ENCODE data around the gene SRRM2. TPM values are rescaled to one million over a fixed set of nuclear protein-coding genes. Genes with fewer than 3 reads are reported as not detected.

Gene SRRM2
- total RNA-seq, 2 donors from 2014 or later, result 1,185 to 1,285 TPM

DNA sequence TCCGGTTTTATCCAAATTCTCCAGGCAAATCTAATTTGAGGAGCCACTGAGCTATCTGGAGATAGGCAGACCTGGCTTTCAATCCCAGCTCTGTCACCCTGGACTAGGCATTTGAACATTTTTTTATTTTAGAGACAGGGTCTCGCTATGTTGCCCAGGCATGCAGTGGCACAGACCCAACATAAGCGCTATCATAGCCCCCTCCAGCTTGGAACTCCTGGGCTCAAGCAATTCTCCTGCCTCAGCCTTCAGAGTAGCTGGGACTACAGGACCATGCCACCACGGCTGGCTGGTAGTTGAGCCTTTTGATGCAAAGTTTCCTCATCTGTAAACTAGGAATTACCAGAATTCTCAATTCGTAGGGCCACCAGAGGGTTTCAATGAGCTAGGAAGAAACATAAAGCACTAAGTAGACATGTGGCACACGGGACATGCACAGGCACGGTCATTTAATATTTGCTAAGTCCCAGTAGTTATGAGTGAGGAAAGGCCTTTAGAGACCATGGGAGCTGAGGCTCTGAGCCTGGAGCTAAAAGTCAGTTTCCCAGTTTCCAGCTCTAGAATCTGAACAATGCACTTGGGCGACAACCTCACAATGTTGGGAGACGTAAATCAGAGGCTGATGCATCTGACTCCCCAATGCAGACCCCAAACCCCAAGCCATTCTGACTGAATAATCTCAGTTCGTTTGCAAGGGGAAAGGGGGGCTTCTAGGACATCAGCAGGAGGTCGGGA, 23.5 kb downstream of the SRRM2 start:
- peak overlapping the region; percentile 89 for H3K27ac Mint-ChIP-seq
- peaks cover 3% of the 10 kb centered on the region for H3K36me3 Mint-ChIP-seq (ENCODE audit: low read depth)
- peaks cover 33% of the 10 kb centered on the region for H3K4me1 Mint-ChIP-seq
- H3K4me3 Mint-ChIP-seq, result peak overlapping the region; percentile 93
- ATAC-seq (no peak), DNase-seq (no peak)
- H3K9me3 ChIP-seq (ENCODE audit: control insufficient read depth, low read length, poor library complexity, severe bottlenecking), result no peaks in the 10 kb centered on the region
- H3K27me3 Mint-ChIP-seq, result no peaks in the 10 kb centered on the region

- no peaks in the 10 kb centered on the region for H3K9me3 ChIP-seq (ENCODE audit: control insufficient read depth, low read length, poor library complexity, severe bottlenecking)
- Mint-ChIP-seq H3K4me1 (peaks cover 32% of the 10 kb centered on the region), H3K27me3 (no peaks in the 10 kb centered on the region), H3K27ac (peak overlapping the region; percentile 89), H3K36me3 (ENCODE audit: low read depth) (peaks cover 3% of the 10 kb centered on the region), H3K4me3 (peak overlapping the region; percentile 93)
- peak in 1 of 3 donors; percentile 22 for DNase-seq
- ATAC-seq, result peak; percentile 41
These were observed 24.2 kb downstream of the SRRM2 start for GRCh38 chr16:2776500-2777139.

GRCh38 chr16:2777231-2777902, 24.9 kb downstream of the SRRM2 start, which contains the start of gene ELOB:
ELOB (minus strand) TSS chr16:2777280; CDS start chr16:2777239, 41 bp downstream.
- Mint-ChIP-seq H3K27ac (peak within 1 kb of the TSS; percentile 96), H3K4me1 (peaks cover 27% of the 10 kb centered on the region), H3K4me3 (peak within 1 kb of the TSS; percentile 93), H3K36me3 (ENCODE audit: low read depth) (no peaks in the 10 kb centered on the region), H3K27me3 (no peaks in the 10 kb centered on the region)
- no peaks in the 10 kb centered on the region for H3K9me3 ChIP-seq (ENCODE audit: control insufficient read depth, low read length, poor library complexity, severe bottlenecking)
- ATAC-seq, result peak; percentile 91
- DNase-seq, result peak; percentile 87 to 88 (median 87)

- DNase-seq (no peak), ATAC-seq (peak; percentile 38)
- peak overlapping the region; percentile 96 for H3K27ac Mint-ChIP-seq
- peaks cover 22% of the 10 kb centered on the region for H3K4me1 Mint-ChIP-seq
- no peaks in the 10 kb centered on the region for H3K27me3 Mint-ChIP-seq
- H3K36me3 Mint-ChIP-seq (ENCODE audit: low read depth), result no peaks in the 10 kb centered on the region
- H3K9me3 ChIP-seq (ENCODE audit: control insufficient read depth, low read length, poor library complexity, severe bottlenecking), result no peaks in the 10 kb centered on the region
- H3K4me3 Mint-ChIP-seq, result peak overlapping the region; percentile 93
These were observed 25.6 kb downstream of the SRRM2 start for GRCh38 chr16:2777903-2778629.

- peak overlapping the region; percentile 93 for H3K4me3 Mint-ChIP-seq
- no peaks in the 10 kb centered on the region for H3K9me3 ChIP-seq (ENCODE audit: control insufficient read depth, low read length, poor library complexity, severe bottlenecking)
- DNase-seq, result no peak
- peaks cover 22% of the 10 kb centered on the region for H3K4me1 Mint-ChIP-seq
- H3K36me3 Mint-ChIP-seq (ENCODE audit: low read depth), result no peaks in the 10 kb centered on the region
- no peaks in the 10 kb centered on the region for H3K27me3 Mint-ChIP-seq
- no peak for ATAC-seq
- H3K27ac Mint-ChIP-seq, result peak overlapping the region; percentile 96
These were observed 26.2 kb downstream of the SRRM2 start for GRCh38 chr16:2778630-2778958.

GRCh38 chr16:2779151-2779920, 26.9 kb downstream of the SRRM2 start:
- Mint-ChIP-seq H3K27me3 (no peaks in the 10 kb centered on the region), H3K4me3 (peak overlapping the region; percentile 49), H3K27ac (peak overlapping the region; percentile 96), H3K36me3 (ENCODE audit: low read depth) (no peaks in the 10 kb centered on the region), H3K4me1 (peaks cover 18% of the 10 kb centered on the region)
- ATAC-seq, result no peak
- H3K9me3 ChIP-seq (ENCODE audit: control insufficient read depth, low read length, poor library complexity, severe bottlenecking), result no peaks in the 10 kb centered on the region
- no peak for DNase-seq

- peak overlapping the region; percentile 49 for H3K4me3 Mint-ChIP-seq
- no peak for ATAC-seq
- H3K27me3 Mint-ChIP-seq, result no peaks in the 10 kb centered on the region
- H3K36me3 Mint-ChIP-seq (ENCODE audit: low read depth), result no peaks in the 10 kb centered on the region
- no peaks in the 10 kb centered on the region for H3K9me3 ChIP-seq (ENCODE audit: control insufficient read depth, low read length, poor library complexity, severe bottlenecking)
- H3K27ac Mint-ChIP-seq, result peak overlapping the region; percentile 53
- DNase-seq, result no peak
- H3K4me1 Mint-ChIP-seq, result peaks cover 21% of the 10 kb centered on the region
These were observed 27.8 kb downstream of the SRRM2 start for GRCh38 chr16:2779978-2780898.

GRCh38 chr16:2782583-2783351, 30.3 kb downstream of the SRRM2 start:
- peak overlapping the region; percentile 16 for H3K27ac Mint-ChIP-seq
- H3K27me3 Mint-ChIP-seq, result no peaks in the 10 kb centered on the region
- no peak for DNase-seq
- H3K36me3 Mint-ChIP-seq (ENCODE audit: low read depth), result no peaks in the 10 kb centered on the region
- no peak for ATAC-seq
- H3K4me1 Mint-ChIP-seq, result peaks cover 18% of the 10 kb centered on the region
- H3K4me3 Mint-ChIP-seq, result no peak overlapping the region
- no peaks in the 10 kb centered on the region for H3K9me3 ChIP-seq (ENCODE audit: control insufficient read depth, low read length, poor library complexity, severe bottlenecking)

- Mint-ChIP-seq H3K27me3 (no peaks in the 10 kb centered on the region), H3K4me3 (no peak overlapping the region), H3K36me3 (ENCODE audit: low read depth) (no peaks in the 10 kb centered on the region), H3K27ac (peak overlapping the region; percentile 16), H3K4me1 (peaks cover 8% of the 10 kb centered on the region)
- ATAC-seq, result no peak
- H3K9me3 ChIP-seq (ENCODE audit: control insufficient read depth, low read length, poor library complexity, severe bottlenecking), result no peaks in the 10 kb centered on the region
- no peak for DNase-seq
These were observed 31.3 kb downstream of the SRRM2 start for GRCh38 chr16:2783581-2784357.

DNA sequence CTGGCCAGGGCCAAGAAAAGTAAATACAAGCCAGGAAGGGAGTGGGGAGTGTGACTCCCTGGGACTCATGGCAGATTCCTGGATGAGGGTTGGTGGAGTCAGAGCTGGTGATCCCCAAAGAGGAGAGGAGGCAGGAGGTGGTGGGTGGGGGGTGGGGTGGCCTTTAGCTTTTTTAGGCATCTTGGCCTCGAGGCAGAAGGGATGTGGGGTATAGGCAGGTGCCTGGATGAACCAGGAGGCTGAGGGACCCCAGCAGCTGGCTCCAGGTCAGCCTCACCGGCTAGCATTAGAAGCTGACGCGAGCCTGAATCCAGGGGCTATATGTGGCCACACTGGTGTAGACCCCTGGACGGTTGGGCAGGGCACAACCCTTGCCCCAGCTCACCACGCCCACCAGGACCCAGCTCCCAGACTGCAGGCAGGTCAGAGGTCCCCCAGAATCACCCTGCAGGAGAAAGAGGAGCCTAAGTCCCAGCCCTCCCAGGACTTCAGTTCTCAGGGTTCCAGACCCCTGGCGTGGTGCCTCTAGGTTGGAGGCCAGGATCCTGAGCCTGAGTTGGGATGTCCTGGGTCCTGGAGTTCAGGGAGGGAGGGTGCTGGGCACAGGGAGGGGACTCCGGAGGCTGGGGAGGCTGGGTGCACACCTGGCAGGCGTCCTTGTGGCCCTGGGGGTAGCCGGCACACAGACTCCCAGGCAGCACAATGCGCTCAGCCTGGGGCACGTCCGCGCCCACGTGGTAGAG, 32.1 kb downstream of the SRRM2 start:
- ATAC-seq, result no peak
- H3K9me3 ChIP-seq (ENCODE audit: control insufficient read depth, low read length, poor library complexity, severe bottlenecking), result no peaks in the 10 kb centered on the region
- Mint-ChIP-seq H3K36me3 (ENCODE audit: low read depth) (no peaks in the 10 kb centered on the region), H3K4me3 (peak overlapping the region; percentile 94), H3K27ac (no peak overlapping the region), H3K4me1 (peaks cover 8% of the 10 kb centered on the region), H3K27me3 (peaks cover 3% of the 10 kb centered on the region)
- no peak for DNase-seq
